IMR-90 (cell line): ENCODE data around the gene CCDC179. TPM values are rescaled to one million over a fixed set of nuclear protein-coding genes. Genes with fewer than 3 reads are reported as not detected.

Experiments used
- ATAC-seq: fragments of 200-7000 bp; cut with Tn5 transposase; 2 replicates; pipeline ENCODE4 v1.9.1; 2020; ENCODE audit warnings: low read depth, mild to moderate bottlenecking, moderate library complexity
- BruUV-seq: library from RNA; stranded (reverse); fragments of 400-500 nt; replicated peaks from 2 replicates; lab custom pipeline; 2021; lab: Mats Ljungman, UMichigan
- CTCF ChIA-PET: fragments of 300-600 bp; formaldehyde crosslinking; extraction: SDS; loops from one replicate; lab custom pipeline; 2021; ENCODE audit warnings: antibody characterized with exemption; lab: Yijun Ruan, JAX
- POLR2A ChIA-PET: fragments of 300-600 bp; sonication (Branson Sonifier 250); formaldehyde crosslinking; loops from one replicate; lab custom pipeline; 2022; ENCODE audit warnings: antibody characterized with exemption; ENCODE audit not compliant: unreplicated experiment; lab: Charles Lee
- DNase-seq: peaks from one replicate; pipeline ENCODE4 v3.0.0; 2013
- H2AFZ ChIP-seq: replicated peaks from 2 replicates; pipeline ENCODE3; 2013; ENCODE audit warnings: low read length, mild to moderate bottlenecking; ENCODE audit not compliant: poor library complexity
- H2AK5ac ChIP-seq: 2 replicates; pipeline ENCODE4 v1.6.1; 2013; ENCODE audit warnings: low read depth, low read length, inconsistent platforms
- H2AK9ac ChIP-seq: replicated peaks from 2 replicates; pipeline ENCODE3; 2013; ENCODE audit warnings: mild to moderate bottlenecking, low read depth, low read length, moderate library complexity; ENCODE audit not compliant: poor library complexity
- H2BK120ac ChIP-seq: 2 replicates; pipeline ENCODE4 v1.6.1; 2013; ENCODE audit warnings: low read depth, low read length, inconsistent platforms
- H2BK15ac ChIP-seq: 3 replicates; pipeline ENCODE4 v1.6.1; 2013; ENCODE audit warnings: low read depth, low read length, inconsistent platforms
- H2BK20ac ChIP-seq: 2 replicates; pipeline ENCODE4 v1.6.1; 2013; ENCODE audit warnings: low read depth, mild to moderate bottlenecking, inconsistent platforms, low read length, moderate library complexity
- H2BK5ac ChIP-seq: 2 replicates; pipeline ENCODE4 v1.6.1; 2013; ENCODE audit warnings: mild to moderate bottlenecking, low read depth, low read length, inconsistent platforms; ENCODE audit not compliant: poor library complexity, severe bottlenecking
- H3K14ac ChIP-seq: replicated peaks from 2 replicates; pipeline ENCODE4 v1.6.1; 2013; ENCODE audit warnings: low read depth, low read length, inconsistent platforms
- H3K18ac ChIP-seq: 2 replicates; pipeline ENCODE4 v1.6.1; 2013; ENCODE audit warnings: low read depth, low read length, control low read depth
- H3K23ac ChIP-seq: 2 replicates; pipeline ENCODE4 v1.6.1; 2013; ENCODE audit warnings: low read depth, low read length, inconsistent platforms
- H3K27ac ChIP-seq: 2 replicates; pipeline ENCODE4 v1.5.1; 2013; ENCODE audit warnings: mild to moderate bottlenecking, control low read depth, low read length; ENCODE audit not compliant: insufficient read depth
- H3K27me3 ChIP-seq: 2 replicates; pipeline ENCODE4 v1.6.1; 2013; ENCODE audit warnings: low read length; ENCODE audit not compliant: control insufficient read depth, insufficient read depth
- H3K36me3 ChIP-seq: 2 replicates; pipeline ENCODE4 v1.6.1; 2013; ENCODE audit warnings: low read length, mixed read lengths; ENCODE audit not compliant: control insufficient read depth, insufficient read depth
- H3K4ac ChIP-seq: 2 replicates; pipeline ENCODE4 v1.6.1; 2013; ENCODE audit warnings: low read depth, low read length, inconsistent platforms
- H3K4me1 ChIP-seq: 2 replicates; pipeline ENCODE4 v1.6.1; 2013; ENCODE audit warnings: low read length, mixed read lengths; ENCODE audit not compliant: control insufficient read depth, insufficient read depth
- H3K4me2 ChIP-seq: 2 replicates; pipeline ENCODE4 v1.6.1; 2013; ENCODE audit warnings: low read depth, mild to moderate bottlenecking, control low read depth, low read length, moderate library complexity
- H3K4me3 ChIP-seq: 2 replicates; pipeline ENCODE4 v1.5.1; 2013; ENCODE audit warnings: low read depth, mild to moderate bottlenecking, control low read depth, low read length, moderate library complexity; ENCODE audit not compliant: insufficient read depth
- H3K56ac ChIP-seq: 2 replicates; pipeline ENCODE4 v1.6.1; 2013; ENCODE audit warnings: low read length, inconsistent platforms; ENCODE audit not compliant: insufficient read depth; ENCODE audit errors: extremely low read depth
- H3K79me1 ChIP-seq, 2 experiments: 2 replicates each; pipeline ENCODE4 v1.6.1; 2013; ENCODE audit warnings: low read length in 2 of 2, inconsistent platforms in 1 of 2, low read depth in 1 of 2
- H3K9ac ChIP-seq: 2 replicates; pipeline ENCODE4 v1.6.1; 2013; ENCODE audit warnings: low read depth, low read length, control low read depth
- H3K9me1 ChIP-seq: 2 replicates; pipeline ENCODE4 v1.6.1; 2013; ENCODE audit warnings: low read length, inconsistent platforms; ENCODE audit not compliant: insufficient read depth
- H3K9me3 ChIP-seq: 2 replicates; pipeline ENCODE4 v1.6.1; 2013; ENCODE audit warnings: low read length; ENCODE audit not compliant: control insufficient read depth, insufficient read depth
- H4K20me1 ChIP-seq: 2 replicates; pipeline ENCODE4 v1.6.1; 2013; ENCODE audit warnings: low read length, inconsistent platforms; ENCODE audit not compliant: insufficient read depth
- H4K5ac ChIP-seq: 2 replicates; pipeline ENCODE4 v1.6.1; 2013; ENCODE audit warnings: mild to moderate bottlenecking, low read depth, low read length, control low read depth
- H4K8ac ChIP-seq, 2 experiments: 2 replicates each; pipeline ENCODE4 v1.6.1; 2013; ENCODE audit warnings: low read depth in 2 of 2, low read length in 2 of 2, control low read depth in 1 of 2, inconsistent platforms in 1 of 2
- H4K91ac ChIP-seq: 2 replicates; pipeline ENCODE4 v1.6.1; 2013; ENCODE audit warnings: low read depth, low read length, inconsistent platforms; ENCODE audit not compliant: insufficient read depth
- BHLHE40 ChIP-seq: fragments of 150-350 bp; IDR thresholded peaks from 2 replicates; pipeline ENCODE4 v1.6.1; 2016; ENCODE audit warnings: mild to moderate bottlenecking, low read depth, low read length
- CEBPB ChIP-seq: IDR thresholded peaks from 2 replicates; pipeline ENCODE4 v1.6.1; 2012; ENCODE audit warnings: low read depth, low read length, improper control_type of control experiment
- CHD1 ChIP-seq: IDR thresholded peaks from 2 replicates; pipeline ENCODE4 v1.6.1; 2012; ENCODE audit warnings: low read depth, low read length, improper control_type of control experiment
- CTCF ChIP-seq: conservative IDR thresholded peaks from 2 replicates; pipeline ENCODE4 v1.5.1; 2012; ENCODE audit warnings: mild to moderate bottlenecking, low read depth, low read length, improper control_type of control experiment
- FOS ChIP-seq: fragments of 150-350 bp; IDR thresholded peaks from 2 replicates; pipeline ENCODE4 v1.6.1; 2016; ENCODE audit warnings: low read depth, low read length
- MAFK ChIP-seq: IDR thresholded peaks from 2 replicates; pipeline ENCODE4 v1.6.1; 2012; ENCODE audit warnings: low read depth, low read length, improper control_type of control experiment
- MAZ ChIP-seq: IDR thresholded peaks from 2 replicates; pipeline ENCODE4 v1.6.1; 2012; ENCODE audit warnings: low read depth, mild to moderate bottlenecking, low read length, improper control_type of control experiment, moderate library complexity, borderline replicate concordance
- MXI1 ChIP-seq: IDR thresholded peaks from 2 replicates; pipeline ENCODE4 v1.6.1; 2012; ENCODE audit warnings: low read depth, mild to moderate bottlenecking, low read length, moderate library complexity, borderline replicate concordance
- NFE2L2 ChIP-seq: fragments of 150-350 bp; IDR thresholded peaks from 2 replicates; pipeline ENCODE4 v1.6.1; 2016; ENCODE audit warnings: low read depth, mild to moderate bottlenecking, low read length
- POLR2A ChIP-seq: IDR thresholded peaks from 2 replicates; pipeline ENCODE4 v1.6.1; 2012; ENCODE audit warnings: mild to moderate bottlenecking, low read depth, low read length
- RAD21 ChIP-seq: IDR thresholded peaks from 2 replicates; pipeline ENCODE4 v1.6.1; 2012; ENCODE audit warnings: low read length, improper control_type of control experiment
- RCOR1 ChIP-seq: IDR thresholded peaks from 2 replicates; pipeline ENCODE4 v1.6.1; 2012; ENCODE audit warnings: mild to moderate bottlenecking, low read length, improper control_type of control experiment; ENCODE audit not compliant: insufficient replicate concordance
- RFX5 ChIP-seq: IDR thresholded peaks from 2 replicates; pipeline ENCODE4 v1.8.0; 2012; ENCODE audit warnings: low read depth, mild to moderate bottlenecking, low read length, moderate library complexity
- SMC3 ChIP-seq: fragments of 150-350 bp; IDR thresholded peaks from 2 replicates; pipeline ENCODE4 v1.6.1; 2016; ENCODE audit warnings: low read depth, mild to moderate bottlenecking, antibody characterized with exemption, low read length, moderate library complexity
- WGBS, 2 experiments: methylation state at CpG; one replicate each; pipeline versions ENCODE4 v1.1.5 to v1.1.7; 2013; ENCODE audit warnings: missing lambda C conversion rate in 2 of 2; ENCODE audit not compliant: insufficient read length in 1 of 2; ENCODE audit errors: extremely low coverage in 2 of 2; 5-methylcytosine and 5-hydroxymethylcytosine counted together
- dilution Hi-C: fragments of 300-500 bp; cut with HindIII; formaldehyde crosslinking; loops from one replicate; pipeline ENCODE4 v1.14.3; 2018; ENCODE audit warnings: low sequenced_read_pairs; ENCODE audit not compliant: unreplicated experiment
- in situ Hi-C: fragments of 300-500 bp; cut with MboI; formaldehyde crosslinking; loops from 3 replicates; pipeline ENCODE4 v1.14.3; 2019; ENCODE audit warnings: low sequenced_read_pairs, inconsistent platforms, mixed read lengths
- intact Hi-C: fragments of 100-400 bp; cut with micrococcal nuclease; formaldehyde crosslinking; loops from 2 replicates; pipeline ENCODE4 v1.10.0; 2022
- polyA plus RNA-seq, 3 experiments: library from polyadenylated mRNA; depleted of rRNA; stranded (reverse); fragments of >200 nt; gene quantifications; 2 replicates each; pipeline ENCODE4 v1.2.3, GENCODE V29; 2012; ENCODE audit warnings: low replicate concordance in 1 of 3
- total RNA-seq: library from RNA; depleted of rRNA; stranded (reverse); fragments of >200 nt; gene quantifications from 2 replicates; pipeline ENCODE4 v1.2.3, GENCODE V29; 2012
- TF ChIP-seq, protein P1 (sequence below): fragments of 150-350 bp; IDR thresholded peaks from 2 replicates; pipeline ENCODE4 v1.6.1; 2017; ENCODE audit warnings: mild to moderate bottlenecking, antibody characterized with exemption, low read length, low read depth

Gene CCDC179
- total and polyA plus RNA-seq, 2 of the 4 experiments (the other 2 are of a cell fraction): not detected

- H3K4me3 ChIP-seq: peak within 1 kb of the TSS; percentile 70
- whole genome bisulfite sequencing, 2 experiments: 0% methylated on average over 12 of the region's 79 CpGs; no CpG with 5 or more reads in 1 of the 2 experiments
- no peaks in the 10 kb centered on the region for H3K9me1 ChIP-seq
- BruUV-seq: no TSS peak
- no peak within 1 kb of the TSS for H4K5ac ChIP-seq
- DNase-seq (peak; percentile 87), ATAC-seq (peak; percentile 97)
- no peak within 1 kb of the TSS; the same call in 1 of the 2 replicates for H2BK120ac ChIP-seq
- H3K56ac ChIP-seq: 0 out of 2 replicates have a peak within 1 kb of the TSS, but pooled peaks have one; percentile 39
- no peak within 1 kb of the TSS for H2BK20ac ChIP-seq
- no peak within 1 kb of the TSS; the same call in 1 of the 2 replicates for H3K18ac ChIP-seq
- no peaks in the 10 kb centered on the region for H3K4me1 ChIP-seq
- H3K27me3 ChIP-seq: no peaks in the 10 kb centered on the region
- ChIA-PET CTCF (interaction anchor here (0.8 to 1.0 kb wide), 2 partner anchors 10 to 20 kb away, joined by 3 to 4 read pairs; no protein-coding TSS in a partner anchor), POLR2A (no interaction called here)
- no peak within 1 kb of the TSS for H2BK15ac ChIP-seq
- H3K4me2 ChIP-seq: peak within 1 kb of the TSS; percentile 88
- no peak within 1 kb of the TSS for H2AK5ac ChIP-seq
- peak within 1 kb of the TSS; percentile 39 to 76; a peak in 3 of 4 replicates for H4K8ac ChIP-seq
- peaks cover 3% of the 10 kb centered on the region; the same call in 1 of the 2 replicates for H3K36me3 ChIP-seq
- peak within 1 kb of the TSS; percentile 22 for H3K9ac ChIP-seq
- intact Hi-C loops (loop anchor here (5.0 kb wide), 1 partner anchor 202 kb away; the partner anchor contains the start of gene FANCF), in situ Hi-C loops (no loop called here), dilution Hi-C loops (no loop called here)
- peak within 1 kb of the TSS; percentile 11; the same call in 1 of the 2 replicates for H3K4ac ChIP-seq
- H2AFZ ChIP-seq: peak within 1 kb of the TSS; percentile 96
- peak within 1 kb of the TSS; percentile 41; the same call in 1 of the 2 replicates for H4K91ac ChIP-seq
- peak within 1 kb of the TSS; percentile 89 for H2AK9ac ChIP-seq
- H4K20me1 ChIP-seq: no peaks in the 10 kb centered on the region
- no peak within 1 kb of the TSS for H2BK5ac ChIP-seq
- peak within 1 kb of the TSS; percentile 0; the same call in 1 of the 2 replicates for H3K27ac ChIP-seq
- peaks cover 0 to 4% of the 10 kb centered on the region in 2 experiments; a peak in 3 of 4 replicates for H3K79me1 ChIP-seq
- no peak within 1 kb of the TSS for H3K23ac ChIP-seq
- no peaks in the 10 kb centered on the region for H3K9me3 ChIP-seq
- H3K14ac ChIP-seq: peak within 1 kb of the TSS; percentile 5; the same call in 1 of the 2 replicates
- TF ChIP-seq NFE2L2 (no peak), POLR2A (no peak), RFX5 (no peak), MAFK (no peak), SMC3 (no peak), CEBPB (no peak), MXI1 (no peak), FOS (no peak), CTCF (peak; percentile 71), RAD21 (peak; percentile 24; the same call in 1 of the 2 replicates), MAZ (peak; percentile 93; the same call in 1 of the 2 replicates), CHD1 (no peak), RCOR1 (peak; percentile 67), BHLHE40 (no peak)
- TF ChIP-seq, protein P1, sequence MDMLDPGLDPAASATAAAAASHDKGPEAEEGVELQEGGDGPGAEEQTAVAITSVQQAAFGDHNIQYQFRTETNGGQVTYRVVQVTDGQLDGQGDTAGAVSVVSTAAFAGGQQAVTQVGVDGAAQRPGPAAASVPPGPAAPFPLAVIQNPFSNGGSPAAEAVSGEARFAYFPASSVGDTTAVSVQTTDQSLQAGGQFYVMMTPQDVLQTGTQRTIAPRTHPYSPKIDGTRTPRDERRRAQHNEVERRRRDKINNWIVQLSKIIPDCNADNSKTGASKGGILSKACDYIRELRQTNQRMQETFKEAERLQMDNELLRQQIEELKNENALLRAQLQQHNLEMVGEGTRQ: no peak
Measured at GRCh38 chr11:22829231-22830081, 30.8 kb downstream of the CCDC179 start, which contains the start of gene SVIP. Gene SVIP, minus strand, starts transcription at chr11:22829801. Its CDS starts 53 bp downstream, at chr11:22829748.
